HG03108 (cell line): ENCODE results near the gene CDC42EP1.
"Not testable (repeated sequence)": the region's sequence is repeated elsewhere in the genome, so short reads cannot be mapped to it uniquely, and the experiment has no call there.

Source experiments
- ATAC-seq: cut with Tn5 transposase; IDR thresholded peaks from one replicate; pipeline ENCODE4 v1.9.1; 2021; ENCODE audit warnings: moderate library complexity; ENCODE audit not compliant: unreplicated experiment

CDC42EP1 gene

GRCh38 chr22:37609240-37610152 lies 49.2 kb downstream of the CDC42EP1 start:
- no peak for ATAC-seq

- ATAC-seq, result not testable (repeated sequence)
Measured at GRCh38 chr22:37610153-37610475, 49.8 kb downstream of the CDC42EP1 start.

- ATAC-seq, result no peak
Measured at GRCh38 chr22:37610480-37611129, 50.3 kb downstream of the CDC42EP1 start.

- ATAC-seq, result no peak
Measured at GRCh38 chr22:37611207-37611606, 50.9 kb downstream of the CDC42EP1 start.

- ATAC-seq, result no peak
Measured at GRCh38 chr22:37616201-37617083, 56.2 kb downstream of the CDC42EP1 start.

GRCh38 chr22:37617431-37617830 lies 57.2 kb downstream of the CDC42EP1 start:
- no peak for ATAC-seq

- ATAC-seq, result no peak
Measured at GRCh38 chr22:37618072-37618656, 57.9 kb downstream of the CDC42EP1 start.

GRCh38 chr22:37618674-37619073 lies 58.4 kb downstream of the CDC42EP1 start:
- no peak for ATAC-seq
